ENCODE results near the gene LSP1.

LSP1 gene

GRCh38 chr11:1899090-1899489 lies 46.2 kb downstream of the LSP1 start:
- H3K9me3 Mint-ChIP-seq: no peaks in the 10 kb centered on the region
- DNase-seq: no peak
- H3K27me3 Mint-ChIP-seq: peaks cover 7% of the 10 kb centered on the region
- no peaks in the 10 kb centered on the region for H3K4me1 Mint-ChIP-seq (ENCODE audit: low read depth)
- no peak overlapping the region for H3K27ac Mint-ChIP-seq
- no peaks in the 10 kb centered on the region for H3K36me3 Mint-ChIP-seq (ENCODE audit: low read depth)
- H3K4me3 Mint-ChIP-seq: no peak overlapping the region

GRCh38 chr11:1899686-1900085 lies 46.8 kb downstream of the LSP1 start:
- no peaks in the 10 kb centered on the region for H3K36me3 Mint-ChIP-seq (ENCODE audit: low read depth)
- H3K9me3 Mint-ChIP-seq: no peaks in the 10 kb centered on the region
- no peak overlapping the region for H3K4me3 Mint-ChIP-seq
- H3K4me1 Mint-ChIP-seq (ENCODE audit: low read depth): no peaks in the 10 kb centered on the region
- H3K27me3 Mint-ChIP-seq: peaks cover 7% of the 10 kb centered on the region
- H3K27ac Mint-ChIP-seq: no peak overlapping the region
- no peak for DNase-seq

- Mint-ChIP-seq H3K27ac (no peak overlapping the region), H3K4me1 (ENCODE audit: low read depth) (no peaks in the 10 kb centered on the region), H3K4me3 (no peak overlapping the region), H3K9me3 (no peaks in the 10 kb centered on the region), H3K27me3 (no peaks in the 10 kb centered on the region), H3K36me3 (ENCODE audit: low read depth) (no peaks in the 10 kb centered on the region)
- DNase-seq: no peak
Measured at GRCh38 chr11:1906181-1906580, 53.3 kb downstream of the LSP1 start.

- DNase-seq: no peak
- Mint-ChIP-seq H3K36me3 (ENCODE audit: low read depth) (no peaks in the 10 kb centered on the region), H3K27me3 (no peaks in the 10 kb centered on the region), H3K27ac (no peak overlapping the region), H3K4me1 (ENCODE audit: low read depth) (no peaks in the 10 kb centered on the region), H3K9me3 (no peaks in the 10 kb centered on the region), H3K4me3 (no peak overlapping the region)
Measured at GRCh38 chr11:1906611-1907423, 53.9 kb downstream of the LSP1 start.

- Mint-ChIP-seq H3K4me1 (ENCODE audit: low read depth) (no peaks in the 10 kb centered on the region), H3K27ac (no peak overlapping the region), H3K9me3 (no peaks in the 10 kb centered on the region), H3K4me3 (no peak overlapping the region), H3K36me3 (ENCODE audit: low read depth) (no peaks in the 10 kb centered on the region), H3K27me3 (no peaks in the 10 kb centered on the region)
- no peak for DNase-seq
Measured at GRCh38 chr11:1908618-1909017, 55.7 kb downstream of the LSP1 start.

GRCh38 chr11:1909524-1909923 lies 56.6 kb downstream of the LSP1 start:
- H3K27me3 Mint-ChIP-seq: no peaks in the 10 kb centered on the region
- no peak overlapping the region for H3K4me3 Mint-ChIP-seq
- no peaks in the 10 kb centered on the region for H3K36me3 Mint-ChIP-seq (ENCODE audit: low read depth)
- no peak overlapping the region for H3K27ac Mint-ChIP-seq
- no peaks in the 10 kb centered on the region for H3K4me1 Mint-ChIP-seq (ENCODE audit: low read depth)
- H3K9me3 Mint-ChIP-seq: no peaks in the 10 kb centered on the region
- DNase-seq: no peak

GRCh38 chr11:1912289-1912878 lies 59.5 kb downstream of the LSP1 start:
- H3K9me3 Mint-ChIP-seq: no peaks in the 10 kb centered on the region
- no peak for DNase-seq
- H3K4me1 Mint-ChIP-seq (ENCODE audit: low read depth): peaks cover 9% of the 10 kb centered on the region
- no peaks in the 10 kb centered on the region for H3K36me3 Mint-ChIP-seq (ENCODE audit: low read depth)
- no peak overlapping the region for H3K27ac Mint-ChIP-seq
- no peak overlapping the region for H3K4me3 Mint-ChIP-seq
- H3K27me3 Mint-ChIP-seq: peaks cover 7% of the 10 kb centered on the region

GRCh38 chr11:1913271-1914060 lies 60.6 kb downstream of the LSP1 start:
- Mint-ChIP-seq H3K27me3 (peaks cover 7% of the 10 kb centered on the region), H3K27ac (no peak overlapping the region)

GRCh38 chr11:1915795-1916131 lies 62.9 kb downstream of the LSP1 start:
- no peak for DNase-seq
- H3K36me3 Mint-ChIP-seq (ENCODE audit: low read depth): no peaks in the 10 kb centered on the region
- H3K4me3 Mint-ChIP-seq: no peak overlapping the region
- H3K27ac Mint-ChIP-seq: no peak overlapping the region
- peaks cover 7% of the 10 kb centered on the region for H3K27me3 Mint-ChIP-seq
- peaks cover 11% of the 10 kb centered on the region for H3K4me1 Mint-ChIP-seq (ENCODE audit: low read depth)
- no peaks in the 10 kb centered on the region for H3K9me3 Mint-ChIP-seq

More at GRCh38 chr11:1913271-1914060, 60.6 kb downstream of the LSP1 start:
- no peaks in the 10 kb centered on the region for H3K36me3 Mint-ChIP-seq (ENCODE audit: low read depth)
- H3K9me3 Mint-ChIP-seq: no peaks in the 10 kb centered on the region
- DNase-seq: no peak
- H3K4me3 Mint-ChIP-seq: no peak overlapping the region
- peaks cover 10% of the 10 kb centered on the region for H3K4me1 Mint-ChIP-seq (ENCODE audit: low read depth)

- Mint-ChIP-seq H3K4me3 (no peak overlapping the region), H3K36me3 (ENCODE audit: low read depth) (no peaks in the 10 kb centered on the region), H3K9me3 (no peaks in the 10 kb centered on the region), H3K4me1 (ENCODE audit: low read depth) (peaks cover 11% of the 10 kb centered on the region), H3K27ac (no peak overlapping the region), H3K27me3 (peaks cover 7% of the 10 kb centered on the region)
- no peak for DNase-seq
Measured at GRCh38 chr11:1916132-1916985, 63.5 kb downstream of the LSP1 start.

- Mint-ChIP-seq H3K27ac (no peak overlapping the region), H3K4me1 (ENCODE audit: low read depth) (peaks cover 11% of the 10 kb centered on the region), H3K36me3 (ENCODE audit: low read depth) (no peaks in the 10 kb centered on the region)
Measured at GRCh38 chr11:1916986-1917522, 64.2 kb downstream of the LSP1 start.

GRCh38 chr11:1917523-1918435 lies 64.9 kb downstream of the LSP1 start:
- peaks cover 11% of the 10 kb centered on the region for H3K4me1 Mint-ChIP-seq (ENCODE audit: low read depth)
- peaks cover 7% of the 10 kb centered on the region for H3K27me3 Mint-ChIP-seq
- no peaks in the 10 kb centered on the region for H3K9me3 Mint-ChIP-seq
- no peak overlapping the region for H3K4me3 Mint-ChIP-seq
- DNase-seq: no peak
- no peak overlapping the region for H3K27ac Mint-ChIP-seq
- no peaks in the 10 kb centered on the region for H3K36me3 Mint-ChIP-seq (ENCODE audit: low read depth)

More at GRCh38 chr11:1916986-1917522, 64.2 kb downstream of the LSP1 start:
- H3K9me3 Mint-ChIP-seq: no peaks in the 10 kb centered on the region
- H3K27me3 Mint-ChIP-seq: peaks cover 7% of the 10 kb centered on the region
- DNase-seq: no peak
- no peak overlapping the region for H3K4me3 Mint-ChIP-seq
